ENCODE results near the gene ZNF428.
"Not testable (repeated sequence)": the region's sequence is repeated elsewhere in the genome, so short reads cannot be mapped to it uniquely, and the experiment has no call there.

ZNF428 gene

DNA sequence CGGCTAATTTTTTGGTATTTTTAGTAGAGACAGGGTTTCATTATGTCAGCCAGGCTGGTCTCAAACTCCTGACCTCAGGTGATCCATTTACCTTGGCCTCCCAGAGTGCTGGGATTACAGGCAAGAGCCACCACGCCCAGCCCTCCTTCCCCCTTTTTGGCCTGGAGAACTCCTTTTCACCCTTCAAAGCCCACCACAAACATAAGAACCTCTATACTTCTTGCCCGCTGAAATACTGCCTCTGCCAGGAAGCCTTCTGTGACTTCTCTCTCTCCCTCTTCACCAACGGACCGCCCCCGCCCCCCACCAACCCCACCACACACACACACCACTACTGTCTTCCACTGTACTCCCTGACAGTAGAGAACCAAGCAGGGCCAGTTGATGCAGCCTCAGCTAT lies 2.5 kb downstream of the ZNF428 start:
- DNase-seq (ENCODE audit: low spot score) = no peak

GRCh38 chr19:43616306-43616705 lies 3.1 kb downstream of the ZNF428 start:
- no peak for DNase-seq (ENCODE audit: low spot score)

- DNase-seq (ENCODE audit: low spot score) = no peak
Observed at GRCh38 chr19:43612374-43612773, 7.1 kb downstream of the ZNF428 start.

- DNase-seq (ENCODE audit: low spot score) = no peak
Observed at GRCh38 chr19:43611788-43612187, 7.6 kb downstream of the ZNF428 start, which contains the start of gene SRRM5. Gene SRRM5, plus strand, starts transcription at chr19:43612088. Its CDS starts 34 bp downstream, at chr19:43612122.

DNA sequence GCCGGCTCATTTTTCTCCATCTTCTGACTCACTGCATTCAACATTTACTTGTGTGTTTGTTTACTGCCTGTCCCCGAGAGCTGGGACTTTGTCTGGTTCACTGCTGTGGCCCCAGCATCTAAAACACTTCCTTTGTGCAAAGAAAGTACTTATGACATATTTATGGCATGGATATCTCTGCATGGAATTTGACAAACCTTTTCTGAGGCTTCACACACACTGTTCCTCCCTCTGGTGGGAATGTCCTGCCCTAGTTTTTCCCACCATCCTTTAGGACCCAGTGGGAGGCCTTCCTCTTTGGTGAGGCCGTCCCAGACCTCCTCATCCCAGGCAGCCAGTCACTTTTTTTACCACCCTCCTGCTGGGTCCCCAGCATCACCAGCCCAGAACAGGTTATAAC lies 8.9 kb downstream of the ZNF428 start:
- DNase-seq (ENCODE audit: low spot score) = no peak

DNA sequence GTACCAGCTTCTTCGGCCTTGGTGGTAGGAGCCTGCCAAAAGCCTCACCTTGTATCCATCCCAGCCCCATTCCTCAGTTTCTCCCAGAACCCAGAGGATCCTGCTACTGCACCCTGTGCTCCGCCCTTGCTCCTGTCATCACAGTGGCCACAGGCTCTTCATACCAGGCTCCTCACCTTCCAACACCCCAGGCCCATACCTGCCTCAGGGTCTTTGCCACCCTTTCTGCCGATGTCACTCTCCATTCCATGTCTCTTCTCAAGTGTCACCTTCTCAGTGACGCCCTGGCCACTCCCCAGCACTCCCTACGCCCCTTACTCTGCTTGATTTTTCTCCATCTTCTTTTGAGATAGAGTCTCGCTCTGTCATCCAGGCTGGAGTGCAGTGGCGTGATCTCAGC lies 9.6 kb downstream of the ZNF428 start:
- DNase-seq (ENCODE audit: low spot score) = no peak

DNA sequence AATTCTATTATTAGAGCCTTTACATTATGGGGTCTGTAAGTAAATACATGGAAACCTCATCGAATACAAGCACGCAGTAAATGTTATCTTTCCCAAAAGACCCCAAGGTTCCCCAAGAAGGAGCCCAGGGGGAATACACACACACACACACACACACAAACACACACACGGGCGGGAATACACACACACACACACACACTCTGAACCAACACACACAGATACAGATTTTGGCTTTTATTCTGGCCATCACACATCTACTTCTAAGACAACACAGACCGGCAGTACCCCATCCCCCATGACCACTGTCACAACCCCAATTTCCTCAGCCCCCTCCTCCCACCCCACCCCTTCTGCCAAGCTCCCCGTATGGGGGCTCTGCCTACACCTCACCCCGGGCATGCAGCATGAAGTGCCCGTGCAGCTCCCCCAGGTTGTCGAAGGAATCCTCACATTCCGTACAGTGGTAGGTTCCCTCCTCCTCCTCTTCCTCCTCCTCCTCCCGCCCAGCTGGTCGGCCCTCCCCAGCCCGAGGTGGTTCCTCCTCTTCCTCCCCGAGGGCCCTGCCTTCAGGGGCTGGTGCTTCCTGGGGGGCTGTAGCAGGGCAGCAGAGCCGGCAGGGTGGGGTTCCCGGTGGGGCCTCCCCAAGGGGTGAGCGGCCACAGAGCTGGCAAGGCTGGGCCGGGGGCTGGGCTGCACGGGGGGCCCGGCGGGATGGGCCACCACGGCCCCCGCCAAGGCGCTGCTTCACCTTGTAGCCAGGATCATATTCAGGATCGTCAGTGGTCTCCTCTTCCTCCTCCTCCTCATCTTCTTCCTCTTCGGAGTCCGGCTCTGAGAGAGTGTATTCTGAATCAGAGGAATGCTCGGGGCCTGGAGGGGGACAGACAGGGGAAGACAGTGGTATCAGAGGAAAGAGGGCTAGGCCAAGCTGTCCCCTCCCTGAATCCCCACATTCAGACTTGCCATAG lies 11.9 kb downstream of the ZNF428 start:
- DNase-seq (ENCODE audit: low spot score) = no peak

DNA sequence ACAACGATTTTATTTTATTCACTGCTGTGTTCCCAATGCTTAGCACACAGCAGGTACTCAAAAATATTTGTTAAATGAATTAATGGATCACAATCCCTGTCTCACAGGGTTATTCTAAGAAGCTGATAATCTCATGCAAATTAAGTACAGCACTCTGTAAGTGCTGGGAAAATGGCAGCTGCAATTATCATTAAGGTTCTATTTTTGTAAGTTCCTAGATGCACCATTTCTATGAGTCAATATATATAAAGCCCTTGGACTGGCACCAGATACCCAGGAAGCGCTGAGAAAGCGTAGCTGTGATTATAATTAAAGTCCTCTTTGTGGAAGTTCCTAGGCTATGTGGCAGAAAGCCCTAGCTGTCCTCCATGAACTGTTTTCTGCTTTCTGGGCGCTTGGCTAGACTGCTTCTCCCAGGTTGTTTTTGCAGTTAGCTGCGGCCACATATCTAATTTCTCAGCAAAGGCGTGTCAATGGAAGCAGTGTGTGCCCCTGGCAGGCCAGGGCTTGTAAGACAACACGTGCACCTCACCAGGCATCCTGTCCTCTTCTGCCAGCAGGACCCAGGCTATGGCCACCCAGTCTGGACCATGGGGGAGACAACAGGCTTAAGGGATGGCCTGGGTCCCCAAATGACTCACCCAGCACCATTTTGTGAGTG lies 12.7 kb downstream of the ZNF428 start:
- no peak for DNase-seq (ENCODE audit: low spot score)

GRCh38 chr19:43605875-43606568 lies 13.4 kb downstream of the ZNF428 start:
- DNase-seq (ENCODE audit: low spot score) = no peak

DNA sequence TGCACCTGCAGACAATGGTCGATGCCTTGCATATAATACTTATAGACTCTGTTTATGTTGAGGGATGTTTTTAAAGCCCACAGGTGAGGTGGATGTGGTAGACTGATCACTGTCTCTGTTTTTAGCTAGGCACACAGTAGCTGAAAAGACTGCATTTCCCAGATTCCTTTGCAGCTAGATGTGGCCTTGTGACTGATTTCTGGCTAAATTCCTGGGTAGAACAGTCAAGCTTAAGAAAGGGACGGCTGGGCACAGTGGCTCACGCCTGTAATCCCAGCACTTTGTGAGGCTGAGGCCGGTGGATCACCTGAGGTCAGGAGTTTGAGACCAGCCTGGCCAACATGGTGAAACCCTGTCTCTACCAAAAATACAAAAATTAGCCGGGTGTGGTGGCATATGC lies 19.1 kb downstream of the ZNF428 start:
- DNase-seq (ENCODE audit: low spot score) = not testable (repeated sequence)

GRCh38 chr19:43599635-43600295 lies 19.7 kb downstream of the ZNF428 start:
- DNase-seq (ENCODE audit: low spot score) = no peak

- no peak for DNase-seq (ENCODE audit: low spot score)
Observed at GRCh38 chr19:43598445-43599240, 20.8 kb downstream of the ZNF428 start.

- no peak for DNase-seq (ENCODE audit: low spot score)
Observed at GRCh38 chr19:43597876-43598275, 21.6 kb downstream of the ZNF428 start.

GRCh38 chr19:43596842-43597461 lies 22.5 kb downstream of the ZNF428 start:
- DNase-seq (ENCODE audit: low spot score) = no peak

DNA sequence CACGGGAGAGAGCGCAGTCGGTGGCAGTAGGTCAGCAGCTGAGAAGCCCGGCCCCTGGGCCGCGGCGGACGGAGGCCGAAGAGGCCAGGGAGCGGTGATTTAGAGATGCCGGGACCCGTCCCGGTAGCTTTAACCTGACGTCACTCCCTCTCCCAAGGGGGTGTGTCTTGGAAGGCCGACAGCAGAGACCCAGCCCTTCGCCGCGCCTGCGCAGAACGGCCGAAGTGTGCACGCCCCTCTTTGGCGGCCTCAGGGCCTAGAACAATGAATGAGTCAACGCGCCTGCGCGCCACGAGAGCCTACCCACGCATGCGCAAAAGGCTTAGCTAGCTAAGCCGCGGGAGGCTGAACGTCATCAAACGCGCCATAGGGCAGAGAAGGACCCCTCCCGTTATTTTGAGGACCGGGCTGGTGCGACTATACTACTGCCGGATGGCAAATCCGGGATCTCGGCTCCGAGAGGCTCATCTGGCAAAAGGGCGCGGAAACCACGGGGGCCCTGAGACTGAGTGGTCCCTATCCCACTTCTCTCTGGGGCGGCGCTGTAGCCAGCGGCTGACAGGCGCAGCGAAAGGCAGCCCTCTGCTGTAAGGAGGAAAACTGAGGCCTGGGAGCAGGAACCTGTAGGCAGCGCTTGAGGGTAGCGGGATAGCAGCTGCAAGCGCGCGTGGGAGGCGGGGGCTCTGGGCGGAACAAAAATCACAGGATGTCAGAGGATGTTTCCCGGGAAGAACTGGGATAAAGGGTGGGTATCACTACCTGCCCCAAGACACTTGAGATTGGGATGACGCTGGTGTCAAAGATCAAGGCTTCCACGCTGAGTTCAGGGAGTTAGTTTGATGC lies 23.2 kb downstream of the ZNF428 start, which contains the start of the genes IRGQ and ZNF576:
Gene IRGQ, minus strand, starts transcription at position 136 of the 843 bp plus-strand sequence. CDS start 796 bp downstream, outside the sequence.
Gene ZNF576, plus strand, starts transcription at position 597 of the 843 bp plus-strand sequence. CDS start 514 bp downstream, outside the sequence.
- DNase-seq (ENCODE audit: low spot score) = peak; percentile 98

- no peak for DNase-seq (ENCODE audit: low spot score)
Observed at GRCh38 chr19:43595605-43595998, 23.8 kb downstream of the ZNF428 start.

- peak; percentile 84 for DNase-seq (ENCODE audit: low spot score)
Observed at GRCh38 chr19:43594710-43595604, 24.5 kb downstream of the ZNF428 start.

GRCh38 chr19:43594081-43594697 lies 25.2 kb downstream of the ZNF428 start:
- DNase-seq (ENCODE audit: low spot score) = no peak
